HCT116 (cell line): ENCODE data around the gene PGBD1. TPM values are rescaled to one million over a fixed set of nuclear protein-coding genes. Genes with fewer than 3 reads are reported as not detected.

ENCODE experiments used
- ATAC-seq: fragments of 200-7000 bp; cut with Tn5 transposase; 2 replicates; pipeline ENCODE4 v1.9.1; 2020; ENCODE audit warnings: mild to moderate bottlenecking, moderate library complexity
- BruUV-seq: library from RNA; stranded (reverse); fragments of 400-500 nt; replicated peaks from 2 replicates; lab custom pipeline; 2021; lab: Mats Ljungman, UMichigan
- CTCF ChIA-PET: fragments of 300-600 bp; sonication (Branson Sonifier 250); formaldehyde crosslinking; loops from one replicate; lab custom pipeline; 2021; ENCODE audit warnings: antibody characterized with exemption; lab: Charles Lee
- POLR2A ChIA-PET: fragments of 300-600, 350-600 bp; sonication (Branson Sonifier 250); formaldehyde crosslinking; loops from one replicate; lab custom pipeline; 2021; ENCODE audit warnings: antibody characterized with exemption; lab: Charles Lee
- RAD21 ChIA-PET, 2 experiments: fragments of 300-600 bp; sonication (Branson Sonifier 250); formaldehyde crosslinking; loops; one replicate each; lab custom pipeline; 2023; ENCODE audit warnings: low total read pairs in 2 of 2; ENCODE audit not compliant: uncharacterized antibody in 2 of 2, unreplicated experiment in 2 of 2, low non-redundant PET in 1 of 2; lab: Charles Lee
- DNase-seq: peaks from one replicate; pipeline ENCODE4 v3.0.0-alpha.2; 2010; ENCODE audit warnings: low read depth, low spot score
- H2AFZ ChIP-seq: fragments of 200-600 bp; shearing (Covaris generic), sonication (generic); 2 replicates; pipeline ENCODE4 v1.6.1; 2017; ENCODE audit warnings: low read depth, mixed run types, mixed read lengths, antibody characterized with exemption, low read length; ENCODE audit not compliant: poor library complexity, severe bottlenecking
- H3K27ac ChIP-seq: 2 replicates; pipeline ENCODE4 v1.5.1; 2012; ENCODE audit warnings: low read depth, low read length
- H3K27me3 ChIP-seq: fragments of 200-600 bp; sonication (generic); 2 replicates; pipeline ENCODE4 v1.6.1; 2016; ENCODE audit warnings: mixed run types, low read length, mixed read lengths; ENCODE audit not compliant: insufficient read depth
- H3K36me3 ChIP-seq, 2 experiments: fragments of 200-500 bp in 1 of 2; fragments of 200-600 bp in 1 of 2; sonication (Bioruptor generic) in 1 of 2; sonication (generic) in 1 of 2; 2 replicates each; pipeline versions ENCODE4 v1.5.1 to v1.6.1; 2014 to 2016; ENCODE audit warnings: low read length in 2 of 2, inconsistent platforms in 1 of 2, mixed read lengths in 1 of 2, mixed run types in 1 of 2; ENCODE audit not compliant: insufficient read depth in 2 of 2, control insufficient read depth in 1 of 2
- H3K4me1 ChIP-seq, 2 experiments: fragments of 200-600 bp in 1 of 2; sonication (generic) in 1 of 2; 2 replicates each; pipeline versions ENCODE4 v1.5.1 to v1.6.1; 2012 to 2017; ENCODE audit warnings: low read length in 2 of 2, inconsistent platforms in 1 of 2, mild to moderate bottlenecking in 1 of 2, mixed read lengths in 1 of 2, mixed run types in 1 of 2, moderate library complexity in 1 of 2; ENCODE audit not compliant: insufficient read depth in 2 of 2, control insufficient read depth in 1 of 2
- H3K4me2 ChIP-seq: fragments of 200-600 bp; sonication (generic); 2 replicates; pipeline ENCODE4 v1.6.1; 2017; ENCODE audit warnings: mixed run types, low read length, mixed read lengths
- H3K4me3 ChIP-seq, 2 experiments: fragments of 200-600 bp in 1 of 2; sonication (generic) in 1 of 2; replicated peaks in 1 of 2; 2 replicates each; pipeline ENCODE4 v1.5.1; 2011 to 2016; ENCODE audit warnings: low read length in 2 of 2, control low read depth in 1 of 2, low read depth in 1 of 2, mild to moderate bottlenecking in 1 of 2, mixed read lengths in 1 of 2, mixed run types in 1 of 2
- H3K79me2 ChIP-seq: fragments of 200-600 bp; sonication (generic); 2 replicates; pipeline ENCODE4 v1.6.1; 2017; ENCODE audit warnings: mild to moderate bottlenecking, mixed run types, low read length, moderate library complexity, mixed read lengths; ENCODE audit not compliant: insufficient read depth
- H3K9ac ChIP-seq: fragments of 200-600 bp; sonication (generic); 2 replicates; pipeline ENCODE4 v1.6.1; 2016; ENCODE audit warnings: low read length, mixed read lengths
- H3K9me2 ChIP-seq: fragments of 200-600 bp; sonication (generic), shearing (Covaris generic); 2 replicates; pipeline ENCODE4 v1.6.1; 2017; ENCODE audit warnings: mixed run types, mild to moderate bottlenecking, moderate library complexity; ENCODE audit not compliant: insufficient read depth
- H3K9me3 ChIP-seq, 2 experiments: fragments of 200-500 bp in 1 of 2; fragments of 200-600 bp in 1 of 2; sonication (Bioruptor generic) in 1 of 2; sonication (generic) in 1 of 2; 2 replicates each; pipeline ENCODE4 v1.6.1; 2014 to 2017; ENCODE audit warnings: low read length in 2 of 2, mixed read lengths in 2 of 2, inconsistent platforms in 1 of 2, low read depth in 1 of 2, mild to moderate bottlenecking in 1 of 2, mixed run types in 1 of 2, moderate library complexity in 1 of 2; ENCODE audit not compliant: control insufficient read depth in 1 of 2, insufficient read depth in 1 of 2
- H4K20me1 ChIP-seq: fragments of 200-600 bp; sonication (generic), shearing (Covaris generic); 2 replicates; pipeline ENCODE4 v1.6.1; 2017; ENCODE audit warnings: mixed run types, mild to moderate bottlenecking, moderate library complexity; ENCODE audit not compliant: insufficient read depth
- ATF3 ChIP-seq: IDR thresholded peaks from 2 replicates; pipeline ENCODE4 v1.6.1; 2012
- TCF7L2 ChIP-seq: IDR thresholded peaks from 2 replicates; pipeline ENCODE4 v1.7.0; 2011; ENCODE audit warnings: borderline replicate concordance, inconsistent platforms; ENCODE audit not compliant: insufficient read depth, insufficient read length; ENCODE audit errors: extremely low read depth
- intact Hi-C: fragments of 100-400 bp; cut with micrococcal nuclease; formaldehyde crosslinking; loops from 2 replicates; pipeline ENCODE4 v1.10.0; 2022
- total RNA-seq: library from RNA; stranded (reverse); gene quantifications from one replicate; pipeline ENCODE4 v1.2.1, GENCODE V29; 2021; ENCODE audit not compliant: unreplicated experiment

PGBD1 gene
- total RNA-seq, 1 experiment from 2014 or later: 3.6 TPM

- no TSS peak for BruUV-seq
- H3K4me3 ChIP-seq: no peak overlapping the region
- ATAC-seq: no peak
- peaks cover 9 to 17% of the 10 kb centered on the region in 2 experiments; a peak in 2 of 4 replicates for H3K36me3 ChIP-seq
- no peak overlapping the region for H3K9ac ChIP-seq
- DNase-seq: no peak
- no peak for TF ChIP-seq TCF7L2
- H3K4me1 ChIP-seq: no peaks in the 10 kb centered on the region
- H3K27ac ChIP-seq: no peak overlapping the region
- no peaks in the 10 kb centered on the region for H3K27me3 ChIP-seq
- ChIA-PET RAD21 (no interaction called here), CTCF (no interaction called here), POLR2A (no interaction called here)
- H3K9me2 ChIP-seq: no peaks in the 10 kb centered on the region
- H3K4me2 ChIP-seq: no peak overlapping the region
- H2AFZ ChIP-seq: no peak overlapping the region
- no peaks in the 10 kb centered on the region for H4K20me1 ChIP-seq
- H3K79me2 ChIP-seq: 0 out of 2 replicates have a peak, but pooled peaks cover under 1% of the 10 kb centered on the region
- intact Hi-C loops: no loop called here
- H3K9me3 ChIP-seq: no peaks in the 10 kb centered on the region
Measured at GRCh38 chr6:28245206-28245941, 36.0 kb upstream of the PGBD1 start.

- DNase-seq (no peak), ATAC-seq (no peak)
- H4K20me1 ChIP-seq: no peaks in the 10 kb centered on the region
- no peaks in the 10 kb centered on the region for H3K9me2 ChIP-seq
- H2AFZ ChIP-seq: no peak overlapping the region
- no peak overlapping the region for H3K4me2 ChIP-seq
- CTCF ChIA-PET: no interaction called here
- POLR2A ChIA-PET: no interaction called here
- no TSS peak for BruUV-seq
- H3K27ac ChIP-seq: no peak overlapping the region
- H3K4me1 ChIP-seq: peaks cover 7 to 15% of the 10 kb centered on the region in 2 experiments; a peak in 3 of 4 replicates
- no peaks in the 10 kb centered on the region for H3K9me3 ChIP-seq
- H3K4me3 ChIP-seq: no peak overlapping the region
- no peak for TF ChIP-seq ATF3
- intact Hi-C loops: no loop called here
- H3K36me3 ChIP-seq: peaks cover 9 to 17% of the 10 kb centered on the region in 2 experiments; a peak in 2 of 4 replicates
- no peaks in the 10 kb centered on the region for H3K27me3 ChIP-seq
- H3K79me2 ChIP-seq: peaks cover 12% of the 10 kb centered on the region
- RAD21 ChIA-PET: no interaction called here
- H3K9ac ChIP-seq: no peak overlapping the region
Measured at GRCh38 chr6:28248916-28249315, 32.5 kb upstream of the PGBD1 start.
